GM12874 (cell line): ENCODE measurements around the gene GRPEL2.

Experiments
- TF ChIP-seq, protein P1 (sequence below): IDR thresholded peaks from 2 replicates; pipeline ENCODE4 v1.5.1; 2011; ENCODE audit warnings: low read depth, mild to moderate bottlenecking, control low read depth, low read length, moderate library complexity; ENCODE audit not compliant: insufficient read depth

The GRPEL2 gene

DNA sequence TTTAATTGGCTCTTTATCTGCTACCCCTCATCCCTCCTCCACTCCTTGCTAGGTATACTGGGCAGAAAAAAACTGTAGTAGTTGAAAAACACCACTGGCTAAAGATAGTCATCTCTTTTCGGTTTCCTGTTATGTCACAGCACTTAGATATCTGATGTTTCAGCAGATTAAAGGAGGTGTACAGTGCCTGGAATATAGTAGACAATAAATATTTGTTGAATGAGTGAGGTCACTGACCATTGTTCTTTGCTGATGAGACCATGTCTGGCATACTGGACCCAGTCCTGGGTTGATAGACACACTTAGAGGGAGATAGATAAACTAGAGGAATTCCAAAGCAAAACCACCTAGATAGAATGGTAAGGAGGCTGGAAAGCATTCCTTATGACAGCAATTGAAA is 3.2 kb downstream of the GRPEL2 start:
- TF ChIP-seq, protein P1, sequence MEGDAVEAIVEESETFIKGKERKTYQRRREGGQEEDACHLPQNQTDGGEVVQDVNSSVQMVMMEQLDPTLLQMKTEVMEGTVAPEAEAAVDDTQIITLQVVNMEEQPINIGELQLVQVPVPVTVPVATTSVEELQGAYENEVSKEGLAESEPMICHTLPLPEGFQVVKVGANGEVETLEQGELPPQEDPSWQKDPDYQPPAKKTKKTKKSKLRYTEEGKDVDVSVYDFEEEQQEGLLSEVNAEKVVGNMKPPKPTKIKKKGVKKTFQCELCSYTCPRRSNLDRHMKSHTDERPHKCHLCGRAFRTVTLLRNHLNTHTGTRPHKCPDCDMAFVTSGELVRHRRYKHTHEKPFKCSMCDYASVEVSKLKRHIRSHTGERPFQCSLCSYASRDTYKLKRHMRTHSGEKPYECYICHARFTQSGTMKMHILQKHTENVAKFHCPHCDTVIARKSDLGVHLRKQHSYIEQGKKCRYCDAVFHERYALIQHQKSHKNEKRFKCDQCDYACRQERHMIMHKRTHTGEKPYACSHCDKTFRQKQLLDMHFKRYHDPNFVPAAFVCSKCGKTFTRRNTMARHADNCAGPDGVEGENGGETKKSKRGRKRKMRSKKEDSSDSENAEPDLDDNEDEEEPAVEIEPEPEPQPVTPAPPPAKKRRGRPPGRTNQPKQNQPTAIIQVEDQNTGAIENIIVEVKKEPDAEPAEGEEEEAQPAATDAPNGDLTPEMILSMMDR = no peak

DNA sequence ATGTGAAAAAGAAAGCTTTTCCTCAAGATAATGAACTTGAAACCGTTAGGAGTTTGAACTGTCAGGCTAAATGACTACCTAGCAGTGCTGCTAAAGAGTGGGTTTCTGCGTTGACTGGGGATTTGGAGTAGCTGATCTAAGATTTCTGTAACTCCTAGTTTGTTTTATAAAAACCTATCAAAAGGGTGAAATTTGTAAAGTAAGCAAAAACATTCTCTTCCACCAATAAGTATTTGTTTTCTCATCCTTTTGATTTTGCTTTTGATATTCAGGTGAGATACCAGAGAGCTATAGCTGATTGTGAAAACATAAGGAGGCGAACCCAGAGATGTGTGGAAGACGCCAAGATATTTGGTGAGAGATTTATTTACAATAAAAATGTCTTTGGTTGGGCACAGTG is 4.1 kb downstream of the GRPEL2 start:
- TF ChIP-seq, protein P1 = no peak

DNA sequence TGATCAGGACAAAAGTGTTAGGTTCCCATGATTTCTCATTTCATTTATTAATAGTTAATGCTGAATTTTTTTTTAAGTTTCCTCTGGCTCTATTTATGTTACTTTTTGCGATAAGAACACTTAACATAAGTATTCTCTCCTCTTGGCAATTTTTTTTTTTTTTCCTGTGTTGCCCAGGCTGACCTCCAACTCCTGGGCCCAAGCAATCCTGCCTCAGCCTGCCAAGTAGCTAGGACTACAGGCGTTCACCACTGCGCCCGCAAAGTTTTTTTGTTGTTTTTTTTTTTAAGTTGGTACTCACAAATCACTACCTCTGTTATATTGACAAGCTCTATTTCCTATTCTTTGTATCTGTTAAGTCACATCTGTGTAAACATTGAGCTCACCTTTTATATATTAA is 6.9 kb downstream of the GRPEL2 start:
- TF ChIP-seq, protein P1 = no peak

DNA sequence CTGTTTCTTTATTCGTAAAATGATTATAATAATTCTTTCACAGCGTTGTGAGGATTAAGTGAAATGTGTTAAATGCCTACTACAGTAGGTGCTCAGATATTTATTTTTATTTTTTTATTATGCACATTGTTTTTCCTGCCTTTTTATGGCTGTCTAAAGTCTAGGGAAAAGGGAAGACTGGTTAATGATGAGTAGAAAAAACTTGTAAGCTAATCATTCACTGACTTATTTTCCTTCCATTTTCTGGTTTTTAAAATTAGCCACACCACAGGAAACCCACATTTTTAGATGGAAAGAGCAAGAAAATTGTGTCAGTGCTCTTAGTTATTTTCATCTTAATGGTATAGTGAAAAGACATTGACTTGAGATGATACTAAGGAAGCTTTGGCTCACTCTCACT is 8.6 kb downstream of the GRPEL2 start:
- TF ChIP-seq, protein P1 = no peak

DNA sequence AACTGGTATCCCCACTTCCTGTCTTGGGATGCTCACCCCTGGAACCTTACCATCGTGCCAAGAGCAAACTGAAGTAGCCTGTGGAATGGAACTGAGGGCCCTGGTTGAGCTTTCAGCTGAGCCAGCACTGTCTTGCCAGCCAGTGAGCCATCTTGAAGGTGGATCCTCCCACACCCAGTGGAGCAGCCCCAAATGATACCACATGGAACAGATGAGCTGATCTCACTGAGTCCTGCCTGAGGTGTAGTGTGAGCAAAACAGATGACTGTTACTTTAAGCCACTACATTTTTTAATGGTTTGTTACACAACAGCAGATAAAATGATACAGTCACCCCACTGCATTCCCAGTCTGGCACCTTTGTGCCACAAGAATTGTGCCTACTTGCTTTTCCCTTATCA is 10.4 kb downstream of the GRPEL2 start:
- TF ChIP-seq, protein P1 = no peak

DNA sequence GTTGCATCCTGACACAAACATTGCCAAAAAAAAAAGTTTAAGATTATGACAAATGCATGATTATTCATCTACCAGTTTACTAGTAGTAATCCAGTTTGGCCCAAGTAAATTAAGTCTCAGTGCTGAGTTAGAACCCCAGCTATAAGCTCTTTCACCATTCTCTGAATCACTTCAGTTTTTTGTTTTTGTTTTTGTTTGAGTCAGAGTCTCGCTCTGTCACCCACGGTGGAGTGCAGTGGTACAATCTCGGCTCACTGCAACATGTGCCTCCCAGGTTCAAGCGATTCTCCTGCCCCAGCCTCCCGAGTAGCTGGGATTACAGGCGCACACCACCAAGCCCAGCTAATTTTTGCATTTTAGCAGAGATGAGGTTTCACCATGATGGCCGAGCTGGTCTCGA is 11.1 kb downstream of the GRPEL2 start:
- TF ChIP-seq, protein P1 = no peak

DNA sequence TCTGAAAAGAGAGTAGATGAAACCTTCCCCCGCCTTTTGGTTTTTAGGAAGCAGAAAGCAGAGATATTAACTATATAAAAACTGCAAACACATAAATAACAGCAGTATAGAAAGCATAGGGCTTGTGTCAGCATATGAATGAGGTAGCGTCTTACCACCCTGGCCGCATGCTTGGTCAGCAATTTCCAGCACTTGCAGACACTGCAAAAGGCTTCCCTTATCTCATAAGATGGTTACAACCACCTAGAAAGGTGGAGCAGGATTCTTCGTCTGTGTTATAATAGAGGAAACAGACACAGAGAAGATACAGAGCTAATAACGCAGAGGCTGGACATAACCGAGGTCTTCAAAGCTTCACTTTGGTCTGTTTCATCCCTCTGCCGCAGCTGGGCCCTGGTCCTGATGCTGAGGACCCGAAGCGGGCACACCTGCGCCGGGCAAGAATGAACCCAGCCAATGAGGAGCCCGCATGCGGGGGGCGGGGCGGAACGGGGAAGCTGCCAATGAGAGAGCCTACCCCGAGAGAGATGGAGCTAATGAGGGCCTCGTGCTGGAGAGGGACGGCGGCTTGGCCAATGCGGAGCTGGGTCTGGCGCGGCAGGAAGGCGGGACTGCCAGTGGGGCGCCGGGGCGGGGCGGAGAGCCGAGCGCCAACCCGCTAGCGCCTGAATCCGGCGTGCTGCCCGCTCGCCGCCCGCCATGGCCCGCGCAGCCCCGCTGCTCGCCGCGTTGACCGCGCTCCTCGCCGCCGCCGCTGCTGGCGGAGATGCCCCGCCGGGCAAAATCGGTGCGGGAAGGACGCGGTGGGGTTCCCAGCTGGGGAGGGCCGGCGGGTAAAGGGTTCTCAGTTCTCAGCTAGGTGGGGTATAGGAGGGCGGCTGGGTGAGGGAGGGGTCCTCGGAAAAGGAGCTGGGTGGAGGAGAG is 12.3 kb downstream of the GRPEL2 start, which contains the start of gene PCYOX1L:
Gene PCYOX1L (plus strand): TSS at position 677 of the 924 bp plus-strand sequence. CDS start 23 bp downstream, at position 700.
- TF ChIP-seq, protein P1 = no peak
